ENCODE results near the gene GLUD2. TPM values are rescaled to one million over a fixed set of nuclear protein-coding genes. Genes with fewer than 3 reads are reported as not detected.

The GLUD2 gene
- total RNA-seq, 4 donors from 2014 or later: 0.50 to 1.6 (median 1.1) TPM

DNA sequence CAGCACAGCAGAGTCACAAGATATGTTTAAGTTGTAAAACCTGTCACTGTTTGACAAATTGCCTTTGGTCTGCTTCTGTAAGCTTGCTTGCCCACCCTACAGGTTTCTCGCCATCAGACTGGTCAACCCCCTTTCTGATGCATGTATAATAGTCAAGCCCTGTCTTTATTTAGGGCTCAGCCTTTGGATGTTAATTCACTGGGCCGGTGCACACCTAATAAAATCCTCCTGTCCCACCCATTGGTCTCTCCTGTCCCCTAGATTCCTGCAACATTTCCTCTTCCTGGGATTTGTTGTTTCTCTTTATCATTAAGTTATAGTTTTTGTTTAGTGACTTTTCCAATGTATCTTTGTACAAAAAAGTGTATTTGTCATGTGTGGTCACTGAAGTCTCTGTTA is 38.2 kb downstream of the GLUD2 start:
- TF ChIP-seq POLR2A (IDR thresholded peaks at IDR 0.05): no peak
- intact Hi-C loops (cut with DNase I): no loop called here
- H3K4me1 ChIP-seq: no peaks in the 10 kb centered on the region
- DNase-seq: no peak
- no peaks in the 10 kb centered on the region for H3K9me3 ChIP-seq
- 71 to 96% methylated on average over 2 of the region's 2 CpGs for WGBS, 2 donors
- no peaks in the 10 kb centered on the region for H3K36me3 ChIP-seq
- H3K27ac ChIP-seq: no peak overlapping the region
- H3K27me3 ChIP-seq: no peaks in the 10 kb centered on the region
- H3K4me3 ChIP-seq (replicated peaks in 1 of 3): no peak overlapping the region

DNA sequence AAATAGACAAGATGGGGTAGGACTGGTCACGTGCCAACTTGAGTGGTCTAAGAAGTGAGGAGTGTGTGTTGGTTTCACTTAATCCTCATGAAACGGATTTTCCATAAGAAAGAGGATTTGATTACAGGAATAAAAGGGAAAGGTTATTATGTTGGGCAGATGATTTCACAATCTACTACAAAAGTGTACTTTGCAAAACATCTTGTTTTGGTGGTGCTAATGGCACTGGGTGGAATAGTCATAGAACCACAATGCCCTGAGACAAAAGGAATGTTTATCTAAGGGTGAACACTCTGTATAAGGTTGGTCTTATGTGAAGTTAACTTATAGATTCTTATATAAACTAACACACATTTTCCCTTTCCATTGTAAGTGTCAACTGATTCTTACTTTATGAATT is 45.6 kb downstream of the GLUD2 start:
- 72 to 76% methylated on average over 2 of the region's 2 CpGs for WGBS, 2 donors
- Histone ChIP-seq H3K27ac (no peak overlapping the region), H3K4me1 (no peaks in the 10 kb centered on the region), H3K36me3 (no peaks in the 10 kb centered on the region), H3K4me3 (replicated peaks in 1 of 3) (no peak overlapping the region), H3K27me3 (no peaks in the 10 kb centered on the region), H3K9me3 (no peaks in the 10 kb centered on the region)
- intact Hi-C loops (cut with DNase I): no loop called here
- TF ChIP-seq, protein P1, sequence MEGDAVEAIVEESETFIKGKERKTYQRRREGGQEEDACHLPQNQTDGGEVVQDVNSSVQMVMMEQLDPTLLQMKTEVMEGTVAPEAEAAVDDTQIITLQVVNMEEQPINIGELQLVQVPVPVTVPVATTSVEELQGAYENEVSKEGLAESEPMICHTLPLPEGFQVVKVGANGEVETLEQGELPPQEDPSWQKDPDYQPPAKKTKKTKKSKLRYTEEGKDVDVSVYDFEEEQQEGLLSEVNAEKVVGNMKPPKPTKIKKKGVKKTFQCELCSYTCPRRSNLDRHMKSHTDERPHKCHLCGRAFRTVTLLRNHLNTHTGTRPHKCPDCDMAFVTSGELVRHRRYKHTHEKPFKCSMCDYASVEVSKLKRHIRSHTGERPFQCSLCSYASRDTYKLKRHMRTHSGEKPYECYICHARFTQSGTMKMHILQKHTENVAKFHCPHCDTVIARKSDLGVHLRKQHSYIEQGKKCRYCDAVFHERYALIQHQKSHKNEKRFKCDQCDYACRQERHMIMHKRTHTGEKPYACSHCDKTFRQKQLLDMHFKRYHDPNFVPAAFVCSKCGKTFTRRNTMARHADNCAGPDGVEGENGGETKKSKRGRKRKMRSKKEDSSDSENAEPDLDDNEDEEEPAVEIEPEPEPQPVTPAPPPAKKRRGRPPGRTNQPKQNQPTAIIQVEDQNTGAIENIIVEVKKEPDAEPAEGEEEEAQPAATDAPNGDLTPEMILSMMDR (IDR thresholded peaks at IDR 0.05): no peak
- no peak for TF ChIP-seq POLR2A (IDR thresholded peaks at IDR 0.05)
- no peak for DNase-seq

Other genes starting within 250 kb of the GLUD2 start
- gene CT47B1, start 171.7 kb upstream of the GLUD2 start, total RNA-seq: not detected
- gene CT47A11, start 110.5 kb upstream of the GLUD2 start, total RNA-seq: not detected
- gene CT47A10, start 105.6 kb upstream of the GLUD2 start, total RNA-seq: not detected
- not detected for gene CT47A9, start 100.7 kb upstream of the GLUD2 start, total RNA-seq
- gene CT47A8, start 95.9 kb upstream of the GLUD2 start, total RNA-seq: not detected
- gene CT47A7, start 91.0 kb upstream of the GLUD2 start, total RNA-seq: not detected
- not detected for gene CT47A6, start 86.1 kb upstream of the GLUD2 start, total RNA-seq
- gene CT47A5, start 81.3 kb upstream of the GLUD2 start, total RNA-seq: not detected
- not detected for gene CT47A4, start 76.4 kb upstream of the GLUD2 start, total RNA-seq
- gene CT47A3, start 71.5 kb upstream of the GLUD2 start, total RNA-seq: not detected
- gene CT47A2, start 66.7 kb upstream of the GLUD2 start, total RNA-seq: not detected
- gene CT47A1, start 61.9 kb upstream of the GLUD2 start, total RNA-seq: not detected

All from thyroid gland (tissue), 4 donors.